B cell (primary cell): ENCODE results near the gene RBM44. TPM values are rescaled to one million over a fixed set of nuclear protein-coding genes. Genes with fewer than 3 reads are reported as not detected.

ENCODE experiments used
- ATAC-seq: fragments of 200-7000 bp; cut with Tn5 transposase; one replicate; pipeline ENCODE4 v1.10.0; 2021; ENCODE audit warnings: low read depth, mild to moderate bottlenecking, moderate number of reproducible peaks, moderate library complexity
- CTCF ChIA-PET: fragments of 350-600 bp; sonication (Branson Sonifier 250); formaldehyde crosslinking; loops from one replicate; lab custom pipeline; 2021; ENCODE audit warnings: antibody characterized with exemption, inconsistent platforms; lab: Charles Lee
- POLR2A ChIA-PET: fragments of 350-600 bp; sonication (Branson Sonifier 250); formaldehyde crosslinking; loops from one replicate; lab custom pipeline; 2021; ENCODE audit warnings: antibody characterized with exemption; lab: Charles Lee
- DNase-seq: peaks from one replicate; pipeline ENCODE4 v3.0.0; 2013
- H2AFZ ChIP-seq: 2 replicates; pipeline ENCODE4 v1.6.1; 2012; ENCODE audit warnings: mild to moderate bottlenecking, low read depth, low read length; ENCODE audit not compliant: insufficient read depth, poor library complexity, severe bottlenecking
- H3K27ac ChIP-seq, 2 donors: 1 replicate in 1 of 2; 2 replicates in 1 of 2; pipeline ENCODE4 v1.5.1; 2012 to 2013; ENCODE audit warnings: low read length in 2 of 2, mild to moderate bottlenecking in 2 of 2, moderate library complexity in 1 of 2
- H3K27me3 ChIP-seq, 4 experiments: fragments of 200-600 bp in 1 of 4; sonication (generic) in 1 of 4; replicated peaks in 1 of 4; 1 replicate in 2 of 4; 2 replicates in 2 of 4; pipeline versions ENCODE4 v1.6.1 to v1.7.0; 2013 to 2016; ENCODE audit warnings: low read length in 3 of 4, mild to moderate bottlenecking in 2 of 4, mixed read lengths in 1 of 4, moderate library complexity in 1 of 4; ENCODE audit not compliant: insufficient read depth in 4 of 4, control insufficient read depth in 3 of 4; ENCODE audit errors: control extremely low read depth in 1 of 4
- H3K36me3 ChIP-seq, 2 experiments: replicated peaks in 1 of 2; 1 replicate in 1 of 2; 2 replicates in 1 of 2; pipeline versions ENCODE4 v1.6.1 to v1.7.1; 2013; ENCODE audit warnings: low read length in 1 of 2; ENCODE audit not compliant: insufficient read depth in 2 of 2, control insufficient read depth in 1 of 2; ENCODE audit errors: control extremely low read depth in 1 of 2, extremely low read depth in 1 of 2
- H3K4me1 ChIP-seq, 2 donors: fragments of 200-600 bp in 1 of 2; sonication (generic) in 1 of 2; 1 replicate in 1 of 2; 2 replicates in 1 of 2; pipeline versions ENCODE4 v1.5.1 to v1.6.1; 2013 to 2017; ENCODE audit warnings: low read length in 2 of 2; ENCODE audit not compliant: control insufficient read depth in 2 of 2, insufficient read depth in 2 of 2
- H3K4me2 ChIP-seq: replicated peaks from 2 replicates; pipeline ENCODE3; 2012; ENCODE audit warnings: mild to moderate bottlenecking, low read depth, low read length; ENCODE audit not compliant: poor library complexity, severe bottlenecking
- H3K4me3 ChIP-seq, 5 experiments: fragments of 200-600 bp in 1 of 5; sonication (generic) in 1 of 5; 1 replicate in 3 of 5; 2 replicates in 2 of 5; pipeline versions ENCODE4 v1.5.1 to v1.7.0; 2011 to 2016; ENCODE audit warnings: low read length in 4 of 5, mild to moderate bottlenecking in 4 of 5, low read depth in 2 of 5, control low read depth in 1 of 5, moderate library complexity in 1 of 5; ENCODE audit not compliant: insufficient read depth in 1 of 5; ENCODE audit errors: control extremely low read depth in 1 of 5, extremely low read depth in 1 of 5
- H3K79me2 ChIP-seq: fragments of 200-600 bp; sonication (generic); one replicate; pipeline ENCODE4 v1.6.0; 2016; ENCODE audit warnings: low read length; ENCODE audit not compliant: control insufficient read depth, insufficient read depth
- H3K9ac ChIP-seq: fragments of 200-600 bp; sonication (generic); 2 replicates; pipeline ENCODE4 v1.6.1; 2017; ENCODE audit warnings: mild to moderate bottlenecking, low read length, moderate library complexity
- H3K9me3 ChIP-seq, 3 donors: one replicate each; pipeline versions ENCODE4 v1.6.1 to v1.7.1; 2013; ENCODE audit warnings: low read length in 2 of 3; ENCODE audit not compliant: control insufficient read depth in 2 of 3, insufficient read depth in 1 of 3; ENCODE audit errors: control extremely low read depth in 1 of 3
- H4K20me1 ChIP-seq: 2 replicates; pipeline ENCODE4 v1.6.0; 2012; ENCODE audit warnings: mild to moderate bottlenecking, low read length; ENCODE audit not compliant: insufficient read depth, control insufficient read depth, poor library complexity, severe bottlenecking
- H3K27ac Mint-ChIP-seq: one replicate; pipeline ENCODE4 v1.8.0; 2021; ENCODE audit warnings: mixed read lengths
- H3K27me3 Mint-ChIP-seq: one replicate; pipeline ENCODE4 v1.8.0; 2021; ENCODE audit warnings: mixed read lengths
- H3K4me1 Mint-ChIP-seq: one replicate; pipeline ENCODE4 v1.8.0; 2021; ENCODE audit warnings: mixed read lengths
- H3K4me3 Mint-ChIP-seq: one replicate; pipeline ENCODE4 v1.8.0; 2021; ENCODE audit warnings: mixed read lengths
- H3K9me3 Mint-ChIP-seq: one replicate; pipeline ENCODE4 v1.8.0; 2022; ENCODE audit warnings: mixed read lengths; ENCODE audit not compliant: insufficient read depth
- EZH2 ChIP-seq: IDR thresholded peaks from 2 replicates; pipeline ENCODE4 v1.6.1; 2012; ENCODE audit warnings: borderline replicate concordance, low read depth, mild to moderate bottlenecking, moderate library complexity, low read length; ENCODE audit not compliant: insufficient read depth, poor library complexity, severe bottlenecking
- WGBS: methylation state at CpG from one replicate; pipeline ENCODE4 v1.1.5; 2013; ENCODE audit warnings: missing lambda C conversion rate; ENCODE audit not compliant: insufficient coverage; 5-methylcytosine and 5-hydroxymethylcytosine counted together
- intact Hi-C: fragments of 100-400 bp; cut with micrococcal nuclease; formaldehyde crosslinking; loops from one replicate; pipeline ENCODE4 v1.10.0; 2022
- polyA plus RNA-seq: library from polyadenylated mRNA; depleted of rRNA; stranded (reverse); fragments of >200 nt; gene quantifications from 2 replicates; pipeline ENCODE4 v1.2.3, GENCODE V29; 2012
- total RNA-seq, 2 donors: library from RNA; stranded (reverse); fragments of 120-200 nt in 1 of 2; gene quantifications; 1 replicate in 1 of 2; 2 replicates in 1 of 2; pipeline versions ENCODE4 v1.2.3 to v1.2.4, GENCODE V29; 2013 to 2022
- TF ChIP-seq, protein P1 (sequence below): fragments of 200-600 bp; IDR thresholded peaks from one replicate; pipeline ENCODE4 v1.8.0; 2022; ENCODE audit warnings: antibody characterized with exemption, mild to moderate bottlenecking

The RBM44 gene
- total and polyA plus RNA-seq, 2 donors (not counting 1 experiment from before 2014, with no cell fraction given) = 0.39 to 1.3 TPM

DNA sequence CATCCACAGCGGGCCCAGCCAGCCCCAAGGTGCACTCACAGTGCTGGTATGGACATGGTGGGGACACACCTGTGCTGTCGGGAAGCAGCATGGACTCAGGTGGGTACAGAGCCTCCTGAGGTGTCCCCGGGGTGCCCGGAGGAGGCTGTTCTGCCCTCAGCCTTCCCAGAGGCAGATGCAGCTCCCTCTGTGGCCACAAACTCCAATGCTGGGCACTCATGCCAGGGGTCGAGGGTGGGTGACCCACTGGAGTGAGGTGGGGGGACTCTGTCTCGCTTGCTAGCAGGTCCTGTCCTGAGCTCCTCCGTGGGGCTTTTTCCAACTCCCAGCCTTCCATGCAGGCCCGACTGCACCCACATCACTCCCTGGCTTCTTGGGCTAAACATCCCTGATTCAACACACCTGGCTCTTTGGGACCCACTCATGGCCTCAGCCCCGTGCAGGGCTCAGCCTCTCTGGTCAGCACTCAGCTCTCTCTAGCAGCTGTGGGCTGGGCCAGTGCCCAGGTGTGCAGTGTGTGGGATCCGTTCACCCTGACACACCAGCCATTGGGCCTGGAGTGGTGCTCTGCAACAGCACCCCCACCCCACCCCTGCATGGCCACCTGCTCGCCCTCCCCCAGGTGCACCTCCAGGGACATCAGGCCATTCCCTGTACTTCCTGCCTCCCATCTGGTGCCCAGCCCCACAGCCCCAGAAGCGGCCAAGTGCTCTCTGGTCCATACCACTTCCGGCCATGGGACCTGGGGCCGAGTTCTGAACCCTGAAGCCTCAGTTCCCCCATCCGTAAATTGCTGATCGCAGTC lies 76.9 kb downstream of the RBM44 start:
- POLR2A ChIA-PET = interaction anchor here (0.6 kb wide), 1 partner anchor 115 kb away, joined by 4 read pairs; no protein-coding TSS in a partner anchor
- Histone ChIP-seq H3K79me2 (no peaks in the 10 kb centered on the region), H3K27me3 (peaks cover 0 to 5% (median under 1%) of the 10 kb centered on the region in 4 experiments), H3K4me1 (no peaks in the 10 kb centered on the region), H3K27ac (no peak overlapping the region), H2AFZ (no peak overlapping the region), H4K20me1 (no peaks in the 10 kb centered on the region), H3K36me3 (no peaks in the 10 kb centered on the region), H3K9me3 (no peaks in the 10 kb centered on the region), H3K4me3 (no peak overlapping the region), H3K9ac (no peak overlapping the region), H3K4me2 (no peak overlapping the region)
- CTCF ChIA-PET = no interaction called here
- H3K27ac Mint-ChIP-seq = no peak overlapping the region
- TF ChIP-seq, protein P1, sequence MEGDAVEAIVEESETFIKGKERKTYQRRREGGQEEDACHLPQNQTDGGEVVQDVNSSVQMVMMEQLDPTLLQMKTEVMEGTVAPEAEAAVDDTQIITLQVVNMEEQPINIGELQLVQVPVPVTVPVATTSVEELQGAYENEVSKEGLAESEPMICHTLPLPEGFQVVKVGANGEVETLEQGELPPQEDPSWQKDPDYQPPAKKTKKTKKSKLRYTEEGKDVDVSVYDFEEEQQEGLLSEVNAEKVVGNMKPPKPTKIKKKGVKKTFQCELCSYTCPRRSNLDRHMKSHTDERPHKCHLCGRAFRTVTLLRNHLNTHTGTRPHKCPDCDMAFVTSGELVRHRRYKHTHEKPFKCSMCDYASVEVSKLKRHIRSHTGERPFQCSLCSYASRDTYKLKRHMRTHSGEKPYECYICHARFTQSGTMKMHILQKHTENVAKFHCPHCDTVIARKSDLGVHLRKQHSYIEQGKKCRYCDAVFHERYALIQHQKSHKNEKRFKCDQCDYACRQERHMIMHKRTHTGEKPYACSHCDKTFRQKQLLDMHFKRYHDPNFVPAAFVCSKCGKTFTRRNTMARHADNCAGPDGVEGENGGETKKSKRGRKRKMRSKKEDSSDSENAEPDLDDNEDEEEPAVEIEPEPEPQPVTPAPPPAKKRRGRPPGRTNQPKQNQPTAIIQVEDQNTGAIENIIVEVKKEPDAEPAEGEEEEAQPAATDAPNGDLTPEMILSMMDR = no peak
- TF ChIP-seq EZH2 = no peak
- intact Hi-C loops = no loop called here
- DNase-seq (no peak), ATAC-seq (no peak)
- H3K27me3 Mint-ChIP-seq = peaks cover 11% of the 10 kb centered on the region
- no peak overlapping the region for H3K4me3 Mint-ChIP-seq
- 82% methylated on average over 16 of the region's 16 CpGs for WGBS
- no peaks in the 10 kb centered on the region for H3K4me1 Mint-ChIP-seq
- H3K9me3 Mint-ChIP-seq = no peaks in the 10 kb centered on the region

DNA sequence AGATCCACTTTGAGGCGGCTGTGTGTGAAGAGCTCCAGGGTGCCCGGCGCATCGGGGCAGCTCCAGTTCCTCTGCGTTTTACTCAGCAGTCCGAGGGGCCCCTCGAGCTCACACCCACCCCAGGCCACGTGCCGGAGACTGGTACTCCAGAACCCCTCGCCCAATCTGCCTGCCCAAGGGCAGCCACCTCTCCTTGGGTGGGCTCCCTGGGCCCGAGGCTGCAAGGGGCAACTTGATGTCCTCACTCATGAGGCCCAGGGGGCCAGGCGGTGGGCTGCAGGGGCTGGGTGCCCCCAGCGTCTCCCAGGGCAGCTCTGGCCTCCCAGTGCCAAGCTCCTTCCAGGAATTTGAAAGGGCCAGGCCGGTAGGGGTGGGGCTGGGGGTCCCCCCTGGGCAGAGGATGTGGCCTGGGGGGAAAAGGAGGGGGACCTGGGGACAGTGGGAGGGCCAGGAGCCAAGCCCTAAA lies 77.5 kb downstream of the RBM44 start:
- no peaks in the 10 kb centered on the region for H4K20me1 ChIP-seq
- no peaks in the 10 kb centered on the region for H3K36me3 ChIP-seq
- 83% methylated on average over 14 of the region's 14 CpGs for WGBS
- intact Hi-C loops = no loop called here
- Mint-ChIP-seq H3K27ac (no peak overlapping the region), H3K4me3 (no peak overlapping the region), H3K27me3 (peaks cover 5% of the 10 kb centered on the region), H3K4me1 (no peaks in the 10 kb centered on the region), H3K9me3 (no peaks in the 10 kb centered on the region)
- CTCF ChIA-PET = no interaction called here
- no peak overlapping the region for H2AFZ ChIP-seq
- H3K9me3 ChIP-seq = peaks cover 0 to 1% (median 0%) of the 10 kb centered on the region in 3 donors
- no peak overlapping the region for H3K9ac ChIP-seq
- no peak overlapping the region for H3K4me2 ChIP-seq
- POLR2A ChIA-PET = no interaction called here
- no peaks in the 10 kb centered on the region for H3K79me2 ChIP-seq
- no peaks in the 10 kb centered on the region for H3K27me3 ChIP-seq
- no peak for ATAC-seq
- no peak overlapping the region for H3K4me3 ChIP-seq
- H3K27ac ChIP-seq = no peak overlapping the region
- no peak for TF ChIP-seq EZH2
- TF ChIP-seq, protein P1 = no peak
- DNase-seq = no peak
- H3K4me1 ChIP-seq = no peaks in the 10 kb centered on the region
